Epithelial cell of proximal tubule (primary cell): ENCODE measurements around the gene ASTL. TPM values are rescaled to one million over a fixed set of nuclear protein-coding genes. Genes with fewer than 3 reads are reported as not detected.

Source experiments
- DNase-seq: peaks from one replicate; pipeline ENCODE4 v3.0.0-alpha.2; 2011; ENCODE audit warnings: low read depth
- H3K4me3 ChIP-seq: 2 replicates; pipeline ENCODE4 v1.5.1; 2011; ENCODE audit warnings: low read depth, mild to moderate bottlenecking, low read length
- CTCF ChIP-seq: conservative IDR thresholded peaks from 2 replicates; pipeline ENCODE4 v1.5.1; 2012; ENCODE audit warnings: low read depth, mild to moderate bottlenecking, low read length
- total RNA-seq: library from RNA; depleted of rRNA; stranded (reverse); fragments of >200 nt; gene quantifications from 2 replicates; pipeline ENCODE4 v1.2.3, GENCODE V29; 2015

ASTL gene
- total RNA-seq, 1 donor from 2014 or later: not detected

GRCh38 chr2:96115631-96116423 is 22.5 kb downstream of the ASTL start:
- no peak for DNase-seq
- no peak for TF ChIP-seq CTCF
- H3K4me3 ChIP-seq: peak overlapping the region; percentile 36

GRCh38 chr2:96114903-96115581 is 23.3 kb downstream of the ASTL start:
- no peak for TF ChIP-seq CTCF
- DNase-seq: no peak
- H3K4me3 ChIP-seq: no peak overlapping the region

- no peak for DNase-seq
- no peak overlapping the region for H3K4me3 ChIP-seq
- TF ChIP-seq CTCF: no peak
Observed at GRCh38 chr2:96114546-96114902, 23.8 kb downstream of the ASTL start.

GRCh38 chr2:96113951-96114350 is 24.4 kb downstream of the ASTL start:
- no peak overlapping the region for H3K4me3 ChIP-seq
- no peak for TF ChIP-seq CTCF
- no peak for DNase-seq

GRCh38 chr2:96113367-96113677 is 25.0 kb downstream of the ASTL start:
- DNase-seq: no peak
- TF ChIP-seq CTCF: no peak
- H3K4me3 ChIP-seq: no peak overlapping the region

- no peak for DNase-seq
- no peak for TF ChIP-seq CTCF
- H3K4me3 ChIP-seq: no peak overlapping the region
Observed at GRCh38 chr2:96112501-96113366, 25.6 kb downstream of the ASTL start.
